ENCODE results near the gene CDH23. TPM values are rescaled to one million over a fixed set of nuclear protein-coding genes. Genes with fewer than 3 reads are reported as not detected.

The CDH23 gene
- total RNA-seq, 1 experiment from 2014 or later: 2.9 TPM

- no peak for TF ChIP-seq PRDM15 (CRISPR knock-in tag; IDR thresholded peaks at IDR 0.05)
- TF ChIP-seq FOXP4 (CRISPR knock-in tag; IDR thresholded peaks at IDR 0.05): no peak
- no peak for TF ChIP-seq ATF6 (CRISPR knock-in tag; IDR thresholded peaks at IDR 0.05)
- TF ChIP-seq CREM (CRISPR knock-in tag; IDR thresholded peaks at IDR 0.05): no peak
- no peak for TF ChIP-seq MYBL2 (CRISPR knock-in tag; IDR thresholded peaks at IDR 0.05)
- no peak for TF ChIP-seq ERG (CRISPR knock-in tag; IDR thresholded peaks at IDR 0.05)
- no peak for TF ChIP-seq KAT7 (CRISPR knock-in tag; IDR thresholded peaks at IDR 0.05; ENCODE audit: borderline replicate concordance)
- no peak for TF ChIP-seq E2F5 (CRISPR knock-in tag; IDR thresholded peaks at IDR 0.05)
- TF ChIP-seq USF1 (CRISPR knock-in tag; IDR thresholded peaks at IDR 0.05): no peak
These were observed 352.0 kb downstream of the CDH23 start (continued) for GRCh38 chr10:71748671-71749191.

GRCh38 chr10:71749396-71749795 is 352.7 kb downstream of the CDH23 start:
- no peak overlapping the region for H3K27ac Mint-ChIP-seq
- CTCF ChIA-PET: interaction anchor here (0.7 to 4.1 kb wide), 4 partner anchors 8 to 63 kb away, joined by 3 to 18 read pairs (median 4); no protein-coding TSS in a partner anchor
- no peak for DNase-seq (ENCODE audit: low spot score)
- H3K4me1 Mint-ChIP-seq: peaks cover 25% of the 10 kb centered on the region
- POLR2A ChIA-PET: no interaction called here
- ATAC-seq: no peak
- H3K9me3 Mint-ChIP-seq: no peaks in the 10 kb centered on the region
- H3K4me3 Mint-ChIP-seq: no peak overlapping the region
- no peaks in the 10 kb centered on the region for H3K36me3 Mint-ChIP-seq
- no peaks in the 10 kb centered on the region for H3K27me3 Mint-ChIP-seq (ENCODE audit: low read depth)
- TF ChIP-seq ZNF425 (CRISPR knock-in tag; conservative IDR thresholded peaks at IDR 0.05): no peak

Measured in WTC11 (cell line).